GM12878 (cell line): ENCODE data around the gene SORCS2. TPM values are rescaled to one million over a fixed set of nuclear protein-coding genes. Genes with fewer than 3 reads are reported as not detected.

Source experiments
- ATAC-seq: fragments of 200-7000 bp; cut with Tn5 transposase; 3 replicates; pipeline ENCODE4 v1.9.1; 2020; ENCODE audit warnings: mild to moderate bottlenecking, moderate library complexity
- BruUV-seq: library from RNA; stranded (reverse); fragments of 400-500 nt; replicated peaks from 2 replicates; lab custom pipeline; 2021; lab: Mats Ljungman, UMichigan
- CTCF ChIA-PET: fragments of 300-600 bp; sonication (Branson Sonifier 250); formaldehyde crosslinking; extraction: SDS; loops from one replicate; lab custom pipeline; 2021; ENCODE audit warnings: inconsistent platforms; lab: Yijun Ruan, JAX
- POLR2A ChIA-PET: fragments of 350-600 bp; formaldehyde crosslinking; extraction: SDS; loops from one replicate; lab custom pipeline; 2021; ENCODE audit warnings: inconsistent platforms; lab: Charles Lee
- RAD21 ChIA-PET: fragments of 300-600 bp; sonication (Branson Sonifier 250); formaldehyde crosslinking; loops from one replicate; lab custom pipeline; 2023; ENCODE audit warnings: antibody characterized with exemption; ENCODE audit not compliant: unreplicated experiment; lab: Charles Lee
- SMC1A ChIA-PET: fragments of 300-600 bp; sonication (Branson Sonifier 250); formaldehyde crosslinking; loops from one replicate; lab custom pipeline; 2023; ENCODE audit not compliant: unreplicated experiment, uncharacterized antibody; lab: Charles Lee
- DNase-seq: peaks from one replicate; pipeline ENCODE4 v3.0.0-alpha.2; 2011; ENCODE audit warnings: low read depth, low spot score
- FAIRE-seq: peaks from 3 replicates; lab custom pipeline; 2011; peaks lifted over from hg19 to GRCh38; lab: Jason Lieb, UNC
- H2AFZ ChIP-seq: 2 replicates; pipeline ENCODE4 v1.6.0; 2011; ENCODE audit warnings: low read depth, low read length, control low read depth; ENCODE audit not compliant: control insufficient read depth
- H3K27ac ChIP-seq: 2 replicates; pipeline ENCODE4 v1.5.1; 2011; ENCODE audit warnings: control low read depth; ENCODE audit not compliant: control insufficient read depth, insufficient read depth
- H3K27me3 ChIP-seq, 2 experiments: replicated peaks in 1 of 2; 2 replicates each; pipeline versions ENCODE4 v1.6.0 to v1.6.1; 2011; ENCODE audit warnings: low read length in 1 of 2; ENCODE audit not compliant: control insufficient read depth in 2 of 2, insufficient read depth in 2 of 2
- H3K36me3 ChIP-seq, 2 experiments: 2 replicates each; pipeline ENCODE4 v1.5.1; 2011; ENCODE audit warnings: low read length in 1 of 2; ENCODE audit not compliant: control insufficient read depth in 2 of 2, insufficient read depth in 2 of 2
- H3K4me1 ChIP-seq: 2 replicates; pipeline ENCODE4 v1.6.1; 2011; ENCODE audit warnings: mild to moderate bottlenecking, low read length, moderate library complexity, mixed read lengths; ENCODE audit not compliant: control insufficient read depth, insufficient read depth
- H3K4me2 ChIP-seq: 2 replicates; pipeline ENCODE4 v1.6.0; 2011; ENCODE audit warnings: control low read depth; ENCODE audit not compliant: control insufficient read depth, insufficient read depth
- H3K4me3 ChIP-seq: fragments of 200-600 bp; sonication (generic); 2 replicates; pipeline ENCODE4 v1.5.1; 2016
- H3K79me2 ChIP-seq: 2 replicates; pipeline ENCODE4 v1.6.0; 2011; ENCODE audit warnings: low read length; ENCODE audit not compliant: control insufficient read depth, insufficient read depth
- H3K9ac ChIP-seq: 2 replicates; pipeline ENCODE4 v1.8.0; 2011; ENCODE audit warnings: low read length, control low read depth, mixed read lengths; ENCODE audit not compliant: control insufficient read depth, insufficient read depth
- H3K9me3 ChIP-seq: replicated peaks from 3 replicates; pipeline ENCODE4 v1.5.1; 2011; ENCODE audit warnings: mild to moderate bottlenecking, low read length; ENCODE audit not compliant: control insufficient read depth, insufficient read depth
- H4K20me1 ChIP-seq: 2 replicates; pipeline ENCODE4 v1.6.0; 2011; ENCODE audit not compliant: control insufficient read depth, insufficient read depth
- CBX5 ChIP-seq: sonication (generic); IDR thresholded peaks from 2 replicates; pipeline ENCODE4 v1.6.1; 2016; ENCODE audit warnings: low read depth, moderate library complexity, mild to moderate bottlenecking, inconsistent platforms
- CEBPB ChIP-seq, 2 experiments: fragments of 150-350 bp in 1 of 2; IDR thresholded peaks; 2 replicates each; pipeline ENCODE4 v1.6.1; 2012 to 2014; ENCODE audit warnings: low read depth in 2 of 2, low read length in 2 of 2, borderline replicate concordance in 1 of 2, inconsistent platforms in 1 of 2
- CHD4 ChIP-seq: fragments of 200-600 bp; sonication (generic); IDR thresholded peaks from 2 replicates; pipeline ENCODE4 v1.6.1; 2016; ENCODE audit warnings: mild to moderate bottlenecking
- ELK1 ChIP-seq: IDR thresholded peaks from 2 replicates; pipeline ENCODE4 v1.6.1; 2012; ENCODE audit warnings: low read depth, low read length, improper control_type of control experiment
- EZH2 ChIP-seq: IDR thresholded peaks from 2 replicates; pipeline ENCODE4 v1.6.1; 2012; ENCODE audit warnings: low read depth, mild to moderate bottlenecking, control low read depth, inconsistent platforms, low read length, borderline replicate concordance; ENCODE audit not compliant: control insufficient read depth
- GABPA ChIP-seq: IDR thresholded peaks from 2 replicates; pipeline ENCODE4 v1.6.1; 2014; ENCODE audit warnings: antibody characterized with exemption, low read depth, mild to moderate bottlenecking, inconsistent platforms
- KAT2A ChIP-seq: conservative IDR thresholded peaks from 2 replicates; pipeline ENCODE4 v1.6.1; 2011; ENCODE audit warnings: low read depth, low read length; ENCODE audit not compliant: control insufficient read depth
- KDM1A ChIP-seq: fragments of 200-600 bp; sonication (generic); IDR thresholded peaks from 2 replicates; pipeline ENCODE4 v1.6.1; 2016; ENCODE audit warnings: borderline replicate concordance
- MYC ChIP-seq: IDR thresholded peaks from 2 replicates; pipeline ENCODE4 v1.6.1; 2011; ENCODE audit warnings: mild to moderate bottlenecking, low read length, moderate library complexity, inconsistent platforms; ENCODE audit not compliant: insufficient read depth, insufficient replicate concordance, insufficient read length, severe bottlenecking
- NBN ChIP-seq: fragments of 450-650 bp; IDR thresholded peaks from 2 replicates; pipeline ENCODE4 v1.6.1; 2016
- PML ChIP-seq: IDR thresholded peaks from 2 replicates; pipeline ENCODE4 v1.6.1; 2012; ENCODE audit warnings: low read length, inconsistent platforms
- STAT1 ChIP-seq: fragments of 450-650 bp; conservative IDR thresholded peaks from 2 replicates; pipeline ENCODE4 v1.6.1; 2014; ENCODE audit warnings: antibody characterized with exemption, mild to moderate bottlenecking
- TARDBP ChIP-seq: IDR thresholded peaks from 2 replicates; pipeline ENCODE4 v1.6.1; 2016; ENCODE audit warnings: borderline replicate concordance
- TBL1XR1 ChIP-seq: IDR thresholded peaks from 2 replicates; pipeline ENCODE4 v1.6.1; 2012; ENCODE audit warnings: low read depth, low read length, improper control_type of control experiment
- ZNF274 ChIP-seq: IDR thresholded peaks from one replicate; pipeline ENCODE4 v1.8.0; 2011; ENCODE audit not compliant: insufficient read length, insufficient read depth
- ZNF384 ChIP-seq: IDR thresholded peaks from 2 replicates; pipeline ENCODE4 v1.6.1; 2012; ENCODE audit warnings: low read depth, mild to moderate bottlenecking, low read length, improper control_type of control experiment, borderline replicate concordance
- WGBS: methylation state at CpG from one replicate; pipeline ENCODE4 v1.1.6; 2016; ENCODE audit warnings: low lambda C conversion rate; ENCODE audit not compliant: insufficient replicate concordance, insufficient coverage; ENCODE audit errors: missing lambda C conversion rate; 5-methylcytosine and 5-hydroxymethylcytosine counted together
- in situ Hi-C: fragments of 300-500 bp; cut with MboI; formaldehyde crosslinking; loops from 9 replicates; pipeline ENCODE4 v1.14.3; 2018; ENCODE audit warnings: mixed read lengths
- intact Hi-C: fragments of 100-400 bp; cut with micrococcal nuclease; formaldehyde crosslinking; loops from one replicate; pipeline ENCODE4 v1.14.2; 2022; ENCODE audit not compliant: unreplicated experiment
- polyA plus RNA-seq, 11 experiments: library from polyadenylated mRNA; depleted of rRNA in 4 of 11; unstranded in 6 of 11; stranded (reverse) in 5 of 11; fragments of >200 nt; fragmentation: Nextera tagmentation in 4 of 11; fragmentation: Illumina TruSeq in 1 of 11; extraction: Ambion mirVana in 4 of 11; extraction: Trizol in 1 of 11; gene quantifications; 1 replicate in 1 of 11; 2 replicates in 10 of 11; pipeline versions ENCODE4 v1.2.1 to v1.2.3, GENCODE V29; 2011 to 2016; ENCODE audit warnings: inconsistent platforms in 2 of 11, missing spikeins in 2 of 11, low read depth in 1 of 11
- total RNA-seq, 4 experiments: library from RNA; depleted of rRNA in 3 of 4; stranded (reverse); fragments of >200 nt in 3 of 4; fragmentation: Illumina TruSeq in 1 of 4; extraction: Trizol in 1 of 4; gene quantifications; 2 replicates each; pipeline versions ENCODE4 v1.2.1 to v1.2.3, GENCODE V29; 2013 to 2021
- TF ChIP-seq, protein P1 (sequence below), 3 experiments: IDR thresholded peaks in 2 of 3; conservative IDR thresholded peaks in 1 of 3; 2 replicates each; pipeline ENCODE4 v1.5.1; 2011; ENCODE audit warnings: low read depth in 3 of 3, low read length in 3 of 3, mild to moderate bottlenecking in 3 of 3, control low read depth in 2 of 3, moderate library complexity in 2 of 3, inconsistent platforms in 1 of 3, mixed read lengths in 1 of 3; ENCODE audit not compliant: control insufficient read depth in 2 of 3, insufficient read depth in 1 of 3; ENCODE audit errors: extremely low read depth in 1 of 3

SORCS2 gene
- total and polyA plus RNA-seq, 10 of the 15 experiments (the other 5 are each of a cell fraction or from before 2014, with no cell fraction given), result 0.01 to 0.15 (median 0.05) TPM; not detected in 5

DNA sequence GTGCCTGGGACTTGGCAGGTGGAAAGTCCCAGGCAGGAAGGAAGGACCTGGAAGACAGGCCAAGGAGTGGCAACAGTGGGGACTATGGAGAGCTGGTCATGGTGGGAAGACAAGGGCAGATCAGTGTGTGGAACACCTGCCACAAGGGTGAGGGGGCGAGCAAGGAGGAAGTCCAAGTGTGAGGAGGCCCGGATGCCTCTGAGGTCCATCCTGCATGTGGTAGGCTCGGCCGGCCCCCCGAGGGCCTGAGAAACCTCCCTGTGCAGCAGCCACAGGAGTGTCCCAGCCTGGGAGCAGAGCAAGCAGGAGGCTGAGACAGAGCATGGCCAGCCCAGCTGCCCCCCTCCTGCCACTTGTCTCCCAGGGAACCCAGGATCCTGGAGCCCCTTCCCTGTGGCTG is 282.9 kb downstream of the SORCS2 start:
- ChIA-PET CTCF (no interaction called here), POLR2A (no interaction called here), RAD21 (no interaction called here), SMC1A (no interaction called here)
- intact Hi-C loops, result no loop called here
- BruUV-seq, result no TSS peak
- no peak overlapping the region for H2AFZ ChIP-seq
- no peaks in the 10 kb centered on the region for H3K36me3 ChIP-seq
- TF ChIP-seq MYC, result no peak
- TF ChIP-seq CHD4, result no peak
- TF ChIP-seq PML, result no peak
- TF ChIP-seq NBN, result no peak
- TF ChIP-seq CEBPB (IDR thresholded peaks at IDR 0.05; ENCODE audit: borderline replicate concordance in 1 of 2, low read depth in 2 of 2, low read length in 2 of 2), result no peak
- TF ChIP-seq ZNF384, result no peak
- no peak for TF ChIP-seq TBL1XR1
- no peak for TF ChIP-seq TARDBP
- H3K27me3 ChIP-seq, result no peaks in the 10 kb centered on the region; a peak in 2 of 4 replicates
- no peak overlapping the region for H3K4me2 ChIP-seq
- no peak for DNase-seq
- no peak overlapping the region for H3K27ac ChIP-seq
- in situ Hi-C loops, result no loop called here
- H3K4me3 ChIP-seq, result no peak overlapping the region
- H3K9me3 ChIP-seq, result no peaks in the 10 kb centered on the region
- FAIRE-seq, result no peak
- H3K4me1 ChIP-seq, result no peaks in the 10 kb centered on the region
- H4K20me1 ChIP-seq, result no peaks in the 10 kb centered on the region
- H3K79me2 ChIP-seq, result no peaks in the 10 kb centered on the region
- H3K9ac ChIP-seq, result no peak overlapping the region
- no peak for ATAC-seq
- 28% methylated on average over 5 of the region's 5 CpGs for WGBS

DNA sequence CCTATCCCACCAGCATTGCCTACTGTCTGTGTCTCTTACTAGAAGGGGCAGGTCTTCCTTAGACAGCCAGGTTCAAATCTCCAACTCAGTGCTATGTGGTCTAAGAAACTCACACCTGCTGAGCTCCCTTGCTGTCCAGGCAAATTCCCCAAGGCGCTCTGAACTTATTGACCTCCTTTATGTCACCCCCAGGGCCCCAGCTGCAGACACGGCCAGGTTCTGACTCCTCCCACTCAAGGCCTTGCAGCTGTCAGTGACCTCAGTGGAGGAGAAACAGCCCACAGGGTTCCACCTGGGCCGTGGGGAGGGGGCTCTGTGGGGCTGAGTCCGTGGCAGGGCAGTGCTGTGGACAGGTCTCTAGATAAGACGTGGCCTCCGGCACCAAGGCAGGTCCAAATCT is 284.5 kb downstream of the SORCS2 start:
- FAIRE-seq, result no peak
- no peak for DNase-seq
- ChIA-PET RAD21 (no interaction called here), SMC1A (no interaction called here), CTCF (no interaction called here), POLR2A (no interaction called here)
- no peaks in the 10 kb centered on the region for H4K20me1 ChIP-seq
- no peak overlapping the region for H3K27ac ChIP-seq
- H3K4me2 ChIP-seq, result no peak overlapping the region
- H3K36me3 ChIP-seq, result no peaks in the 10 kb centered on the region
- H3K4me1 ChIP-seq, result no peaks in the 10 kb centered on the region
- no peaks in the 10 kb centered on the region for H3K9me3 ChIP-seq
- no peaks in the 10 kb centered on the region for H3K79me2 ChIP-seq
- 14% methylated on average over 6 of the region's 6 CpGs for WGBS
- no peak overlapping the region for H3K9ac ChIP-seq
- H3K27me3 ChIP-seq, result no peaks in the 10 kb centered on the region; a peak in 2 of 4 replicates
- intact Hi-C loops (no loop called here), in situ Hi-C loops (no loop called here)
- H2AFZ ChIP-seq, result no peak overlapping the region
- ATAC-seq, result no peak
- H3K4me3 ChIP-seq, result no peak overlapping the region
- no TSS peak for BruUV-seq
- TF ChIP-seq STAT1, result no peak
- TF ChIP-seq, protein P1, sequence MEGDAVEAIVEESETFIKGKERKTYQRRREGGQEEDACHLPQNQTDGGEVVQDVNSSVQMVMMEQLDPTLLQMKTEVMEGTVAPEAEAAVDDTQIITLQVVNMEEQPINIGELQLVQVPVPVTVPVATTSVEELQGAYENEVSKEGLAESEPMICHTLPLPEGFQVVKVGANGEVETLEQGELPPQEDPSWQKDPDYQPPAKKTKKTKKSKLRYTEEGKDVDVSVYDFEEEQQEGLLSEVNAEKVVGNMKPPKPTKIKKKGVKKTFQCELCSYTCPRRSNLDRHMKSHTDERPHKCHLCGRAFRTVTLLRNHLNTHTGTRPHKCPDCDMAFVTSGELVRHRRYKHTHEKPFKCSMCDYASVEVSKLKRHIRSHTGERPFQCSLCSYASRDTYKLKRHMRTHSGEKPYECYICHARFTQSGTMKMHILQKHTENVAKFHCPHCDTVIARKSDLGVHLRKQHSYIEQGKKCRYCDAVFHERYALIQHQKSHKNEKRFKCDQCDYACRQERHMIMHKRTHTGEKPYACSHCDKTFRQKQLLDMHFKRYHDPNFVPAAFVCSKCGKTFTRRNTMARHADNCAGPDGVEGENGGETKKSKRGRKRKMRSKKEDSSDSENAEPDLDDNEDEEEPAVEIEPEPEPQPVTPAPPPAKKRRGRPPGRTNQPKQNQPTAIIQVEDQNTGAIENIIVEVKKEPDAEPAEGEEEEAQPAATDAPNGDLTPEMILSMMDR (IDR thresholded peaks at IDR 0.05 in 2 of 3, conservative IDR thresholded peaks at IDR 0.05 in 1 of 3; ENCODE audit: control insufficient read depth in 2 of 3, extremely low read depth in 1 of 3, insufficient read depth in 1 of 3, low read depth in 3 of 3, low read length in 3 of 3), result no peak
- TF ChIP-seq KDM1A, result no peak
- no peak for TF ChIP-seq GABPA
- TF ChIP-seq ELK1, result no peak
- no peak for TF ChIP-seq EZH2
- no peak for TF ChIP-seq KAT2A
- TF ChIP-seq TARDBP, result no peak
- no peak for TF ChIP-seq CBX5
- TF ChIP-seq ZNF274, result no peak
